GM12865 (cell line): ENCODE results near the gene MTHFR.

Experiments used
- DNase-seq: peaks from one replicate; pipeline ENCODE4 v3.0.0; 2010; ENCODE audit warnings: low read depth
- H3K4me3 ChIP-seq: 2 replicates; pipeline ENCODE4 v1.5.1; 2011; ENCODE audit warnings: mild to moderate bottlenecking, low read depth, low read length, control low read depth
- CTCF ChIP-seq: IDR thresholded peaks from 2 replicates; pipeline ENCODE4 v1.5.1; 2011; ENCODE audit warnings: low read length, control low read depth, low read depth, inconsistent platforms; ENCODE audit not compliant: insufficient read depth; ENCODE audit errors: missing control alignments

The MTHFR gene

GRCh38 chr1:11786168-11786567, 19.6 kb downstream of the MTHFR start:
- DNase-seq = no peak
- TF ChIP-seq CTCF = no peak
- H3K4me3 ChIP-seq = no peak overlapping the region

GRCh38 chr1:11784993-11785769, 20.6 kb downstream of the MTHFR start:
- TF ChIP-seq CTCF = peak; percentile 87
- H3K4me3 ChIP-seq = no peak overlapping the region
- DNase-seq = peak; percentile 68

GRCh38 chr1:11784256-11784992, 21.3 kb downstream of the MTHFR start:
- no peak overlapping the region for H3K4me3 ChIP-seq
- no peak for DNase-seq
- no peak for TF ChIP-seq CTCF

GRCh38 chr1:11783556-11783955, 22.2 kb downstream of the MTHFR start:
- H3K4me3 ChIP-seq = no peak overlapping the region
- TF ChIP-seq CTCF = no peak
- peak; percentile 26 for DNase-seq

- DNase-seq = no peak
- no peak for TF ChIP-seq CTCF
These were observed 23.5 kb downstream of the MTHFR start for GRCh38 chr1:11782127-11782708.

GRCh38 chr1:11781297-11781696, 24.5 kb downstream of the MTHFR start:
- DNase-seq = no peak
- TF ChIP-seq CTCF = no peak
- no peak overlapping the region for H3K4me3 ChIP-seq

More at GRCh38 chr1:11782127-11782708, 23.5 kb downstream of the MTHFR start:
- H3K4me3 ChIP-seq = no peak overlapping the region
